Measurements from ENCODE around the gene IRF1. TPM values are rescaled to one million over a fixed set of nuclear protein-coding genes. Genes with fewer than 3 reads are reported as not detected.
A peak's percentile ranks its signal among the peaks of the same experiment; 100 is the strongest.

Gene IRF1
- total RNA-seq, 2 donors from 2014 or later = 42.2 to 47.0 TPM

- Histone ChIP-seq H3K4me1 (replicated peaks) (peaks cover 7% of the 10 kb centered on the region), H3K4me3 (no peak overlapping the region), H3K9me3 (no peaks in the 10 kb centered on the region), H3K36me3 (no peaks in the 10 kb centered on the region), H3K27ac (no peak overlapping the region), H3K27me3 (replicated peaks; ENCODE audit: insufficient read depth) (no peaks in the 10 kb centered on the region)
- WGBS = 90% methylated on average over 4 of the region's 4 CpGs
- intact Hi-C loops (cut with DNase I) = loop anchor here (10.0 kb wide), 2 partner anchors 198 to 238 kb away; partner anchors contain the start of genes PDLIM4 and SLC22A4
- DNase-seq (ENCODE audit: low spot score) = no peak
- TF ChIP-seq POLR2A (IDR thresholded peaks at IDR 0.05) (no peak), POLR2AphosphoS5 (IDR thresholded peaks at IDR 0.05) (no peak), CTCF (IDR thresholded peaks at IDR 0.05) (no peak)
Measured at GRCh38 chr5:132493241-132493640, 2.7 kb upstream of the IRF1 start.

DNA sequence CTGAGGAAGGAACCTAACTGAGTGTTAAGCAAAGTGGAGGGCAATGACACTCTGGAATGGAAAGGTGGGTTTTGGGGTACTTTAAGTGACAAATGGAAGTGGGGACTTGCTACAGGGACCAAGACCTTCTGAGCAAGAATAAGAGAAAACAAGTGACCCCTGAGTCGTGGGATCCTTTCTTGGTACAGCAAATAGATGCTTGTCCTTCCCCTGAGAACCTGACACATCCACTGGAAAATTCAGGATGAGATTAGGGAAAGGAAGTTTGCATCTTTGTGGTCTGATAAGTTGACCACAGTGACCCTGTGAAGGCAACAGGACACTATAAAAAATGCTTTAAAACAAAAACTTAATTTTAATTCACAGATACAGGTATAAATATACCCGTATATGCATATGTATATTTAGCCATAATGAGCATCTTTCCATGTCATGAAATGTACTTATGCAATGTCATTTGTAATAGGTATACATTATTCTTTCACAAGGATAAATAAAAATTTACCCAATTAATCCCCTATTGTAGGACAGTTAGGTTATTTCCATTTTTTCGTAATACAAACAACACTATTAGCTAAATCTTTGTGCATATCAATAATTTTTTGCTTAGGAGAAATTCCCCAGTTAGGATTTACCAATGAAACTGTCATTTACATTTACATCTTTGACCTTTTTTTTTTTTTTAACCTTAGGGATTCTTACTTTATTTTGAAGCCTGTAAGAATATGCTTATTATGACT lies 2.0 kb upstream of the IRF1 start:
- no peak overlapping the region for H3K27ac ChIP-seq
- no peak overlapping the region for H3K4me3 ChIP-seq
- WGBS = 73% methylated on average over 3 of the region's 3 CpGs
- no peaks in the 10 kb centered on the region for H3K36me3 ChIP-seq
- intact Hi-C loops (cut with DNase I) = loop anchor here (10.0 kb wide), 2 partner anchors 198 to 238 kb away; partner anchors contain the start of genes PDLIM4 and SLC22A4
- DNase-seq (ENCODE audit: low spot score) = no peak
- peaks cover 11% of the 10 kb centered on the region for H3K4me1 ChIP-seq (replicated peaks)
- no peaks in the 10 kb centered on the region for H3K9me3 ChIP-seq
- no peak for TF ChIP-seq POLR2A (IDR thresholded peaks at IDR 0.05)
- no peak for TF ChIP-seq CTCF (IDR thresholded peaks at IDR 0.05)
- no peak for TF ChIP-seq POLR2AphosphoS5 (IDR thresholded peaks at IDR 0.05)
- H3K27me3 ChIP-seq (replicated peaks; ENCODE audit: insufficient read depth) = no peaks in the 10 kb centered on the region

- no peaks in the 10 kb centered on the region for H3K27me3 ChIP-seq (replicated peaks; ENCODE audit: insufficient read depth)
- H3K4me3 ChIP-seq = peak overlapping the region; percentile 70 to 85
- DNase-seq (ENCODE audit: low spot score) = no peak
- no peaks in the 10 kb centered on the region for H3K9me3 ChIP-seq
- intact Hi-C loops (cut with DNase I) = loop anchor here (1.0 to 10.0 kb wide), 4 partner anchors 45 to 237 kb away; partner anchors contain the start of genes PDLIM4 and SLC22A4
- WGBS = 63% methylated on average over 22 of the region's 22 CpGs
- TF ChIP-seq POLR2AphosphoS5 (IDR thresholded peaks at IDR 0.05) = no peak
- peaks cover 11% of the 10 kb centered on the region for H3K4me1 ChIP-seq (replicated peaks)
- H3K27ac ChIP-seq = peak overlapping the region; percentile 94 to 95
- peaks cover 0 to under 1% of the 10 kb centered on the region in 2 donors for H3K36me3 ChIP-seq
Measured at GRCh38 chr5:132491368-132492364, 1.1 kb upstream of the IRF1 start.

DNA sequence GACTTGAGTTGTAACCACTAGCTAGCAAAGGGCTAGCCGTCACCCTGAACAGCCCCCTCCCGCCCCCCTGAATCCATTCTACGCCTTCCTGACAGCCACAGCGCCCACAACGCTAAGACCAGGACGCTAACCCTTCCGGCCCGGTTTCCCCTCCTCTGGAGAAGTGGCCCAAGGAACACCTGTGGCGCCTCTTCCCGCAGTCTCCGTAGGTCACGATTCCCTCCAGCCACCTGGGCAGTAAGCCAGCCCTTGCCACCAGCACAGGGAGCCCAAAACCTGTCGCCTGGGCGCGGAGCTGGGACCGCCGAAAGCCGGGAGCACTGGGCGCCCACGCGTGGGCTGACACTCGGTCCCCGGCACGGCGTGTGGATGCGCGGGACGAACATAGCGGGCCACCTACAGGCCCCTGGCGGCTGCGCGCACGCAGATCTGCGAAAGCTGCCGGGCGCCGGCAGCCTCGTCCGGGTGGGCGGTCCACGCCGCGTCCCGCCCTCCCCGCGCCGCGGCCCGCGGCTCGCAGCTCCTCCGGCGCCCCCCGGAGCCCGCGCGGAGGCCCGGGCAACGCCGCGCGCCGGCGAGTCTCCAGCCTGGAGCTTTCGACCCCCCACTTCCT lies 596 bp downstream of the IRF1 start:
- intact Hi-C loops (cut with DNase I) = loop anchor here (2.0 to 10.0 kb wide), 3 partner anchors 71 to 235 kb away; partner anchors contain the start of genes PDLIM4 and SLC22A4
- Histone ChIP-seq H3K27ac (peak overlapping the region; percentile 94 to 95), H3K9me3 (no peaks in the 10 kb centered on the region), H3K27me3 (replicated peaks; ENCODE audit: insufficient read depth) (no peaks in the 10 kb centered on the region), H3K4me3 (peak overlapping the region; percentile 70 to 85), H3K36me3 (peaks cover 8 to 14% of the 10 kb centered on the region in 2 donors), H3K4me1 (replicated peaks) (peaks cover 11% of the 10 kb centered on the region)
- no peak for DNase-seq (ENCODE audit: low spot score)
- WGBS = 1% methylated on average over 46 of the region's 65 CpGs
- no peak for TF ChIP-seq POLR2AphosphoS5 (IDR thresholded peaks at IDR 0.05)
- peak in 2 of 4 experiments; percentile 36 to 49 for TF ChIP-seq CTCF (IDR thresholded peaks at IDR 0.05)

Data from prostate gland (tissue), 2 donors.